ENCODE measurements around the gene PLA2G15.
A peak's percentile ranks its signal among the peaks of the same experiment; 100 is the strongest.

The PLA2G15 gene

GRCh38 chr16:68252383-68252782 is 7.2 kb downstream of the PLA2G15 start:
- no peak for DNase-seq (ENCODE audit: low read depth in 4 of 4, low spot score in 1 of 4)

DNA sequence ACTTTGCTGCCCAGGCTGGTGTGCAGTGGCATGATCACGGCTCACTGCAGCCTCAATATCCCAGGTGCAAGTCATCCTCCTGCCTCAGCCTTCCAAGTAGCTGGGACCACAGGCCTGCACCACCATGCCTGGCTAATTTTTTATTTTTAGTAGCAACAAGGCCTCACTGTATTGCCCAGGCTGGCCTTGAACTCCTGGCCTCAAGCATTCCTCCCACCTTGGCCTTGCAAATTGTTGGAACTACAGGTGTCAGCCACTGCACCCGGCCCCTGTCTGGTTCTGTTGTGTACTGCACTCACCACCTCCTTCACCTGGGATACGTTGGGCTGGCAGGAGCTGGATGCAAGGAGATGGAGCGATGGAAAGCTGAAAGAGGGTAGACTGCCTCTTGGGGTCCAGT is 8.5 kb downstream of the PLA2G15 start:
- no peak for DNase-seq (ENCODE audit: low read depth in 4 of 4, low spot score in 1 of 4)

GRCh38 chr16:68255712-68256111 is 10.5 kb downstream of the PLA2G15 start:
- DNase-seq (ENCODE audit: low read depth in 4 of 4, low spot score in 1 of 4) = no peak

DNA sequence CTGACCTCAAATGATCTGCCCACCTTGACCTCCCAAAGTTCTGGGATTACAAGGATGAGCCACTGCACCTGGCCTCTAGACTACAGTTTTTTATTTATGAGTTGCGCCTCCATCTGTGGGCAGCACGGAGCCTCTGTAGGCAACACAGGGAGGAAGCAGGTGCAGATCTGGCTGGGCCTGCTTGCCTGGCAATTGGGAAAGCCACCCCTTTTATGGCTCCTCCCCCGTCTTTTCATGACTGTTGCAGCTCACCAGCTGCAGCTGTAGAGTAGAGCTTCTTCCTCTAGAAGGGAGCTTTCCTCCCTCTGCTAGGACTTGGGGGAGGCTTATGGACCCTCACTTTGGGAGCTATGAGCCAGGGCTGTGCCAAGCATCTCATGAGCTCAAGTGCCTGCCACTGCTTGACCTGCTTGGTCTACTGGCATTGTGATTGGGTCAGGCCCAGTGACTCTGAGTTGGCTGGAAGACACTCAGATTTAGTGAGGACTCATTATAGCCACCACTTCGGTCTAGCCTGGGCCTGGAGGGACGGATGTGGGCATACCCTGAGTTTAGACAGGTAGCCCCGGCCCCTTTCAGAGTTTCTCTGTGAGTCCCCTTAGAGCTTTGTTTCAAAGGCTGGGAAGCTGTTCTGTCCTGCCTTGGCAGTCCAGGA is 12.2 kb downstream of the PLA2G15 start:
- DNase-seq (ENCODE audit: low read depth in 4 of 4, low spot score in 1 of 4) = no peak

DNA sequence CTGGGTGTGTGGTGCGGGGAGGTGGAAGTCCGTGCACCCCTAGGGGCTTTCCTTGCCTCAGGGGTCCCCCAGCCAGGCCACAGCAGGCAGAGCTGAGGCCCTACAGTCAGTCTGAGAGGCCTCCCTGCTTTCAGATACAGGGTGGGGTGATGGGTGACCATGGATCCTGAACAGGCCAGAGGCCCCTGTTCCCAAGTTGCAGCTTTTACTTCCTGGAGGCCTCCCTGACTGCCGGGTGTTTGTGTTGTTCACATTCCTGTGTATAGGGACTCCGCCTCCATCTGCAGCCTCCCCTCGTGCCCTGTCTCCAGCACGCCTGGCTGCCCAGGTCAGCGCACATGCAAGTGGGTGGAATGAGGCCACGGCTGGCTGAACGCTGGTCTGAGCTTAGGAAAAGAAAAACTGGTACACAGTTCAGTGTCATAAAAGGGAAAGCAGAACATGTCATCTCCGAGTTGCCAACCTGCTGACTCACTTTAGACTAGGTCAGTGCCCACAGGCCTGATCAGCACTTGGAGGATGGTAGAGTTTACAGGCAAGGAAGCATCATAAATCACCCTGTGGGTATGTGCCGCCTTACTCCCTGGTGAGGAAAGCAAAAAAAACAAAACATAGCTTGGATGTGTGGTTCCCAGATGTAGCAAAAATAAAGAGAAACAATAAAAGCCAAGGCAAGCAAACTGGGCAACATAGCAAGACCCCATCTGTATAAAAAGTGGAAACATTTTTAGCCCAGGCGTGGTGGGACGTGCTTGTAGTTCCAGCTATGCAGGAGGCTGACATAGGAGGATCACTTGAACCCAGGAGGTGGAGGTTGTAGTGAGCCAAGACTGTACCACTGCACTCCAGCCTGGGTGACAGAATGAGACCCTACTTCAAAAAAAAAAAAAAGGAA is 13.0 kb downstream of the PLA2G15 start:
- no peak for DNase-seq (ENCODE audit: low read depth in 4 of 4, low spot score in 1 of 4)

GRCh38 chr16:68259007-68259825 is 14.0 kb downstream of the PLA2G15 start:
- no peak for DNase-seq (ENCODE audit: low read depth in 4 of 4, low spot score in 1 of 4)

DNA sequence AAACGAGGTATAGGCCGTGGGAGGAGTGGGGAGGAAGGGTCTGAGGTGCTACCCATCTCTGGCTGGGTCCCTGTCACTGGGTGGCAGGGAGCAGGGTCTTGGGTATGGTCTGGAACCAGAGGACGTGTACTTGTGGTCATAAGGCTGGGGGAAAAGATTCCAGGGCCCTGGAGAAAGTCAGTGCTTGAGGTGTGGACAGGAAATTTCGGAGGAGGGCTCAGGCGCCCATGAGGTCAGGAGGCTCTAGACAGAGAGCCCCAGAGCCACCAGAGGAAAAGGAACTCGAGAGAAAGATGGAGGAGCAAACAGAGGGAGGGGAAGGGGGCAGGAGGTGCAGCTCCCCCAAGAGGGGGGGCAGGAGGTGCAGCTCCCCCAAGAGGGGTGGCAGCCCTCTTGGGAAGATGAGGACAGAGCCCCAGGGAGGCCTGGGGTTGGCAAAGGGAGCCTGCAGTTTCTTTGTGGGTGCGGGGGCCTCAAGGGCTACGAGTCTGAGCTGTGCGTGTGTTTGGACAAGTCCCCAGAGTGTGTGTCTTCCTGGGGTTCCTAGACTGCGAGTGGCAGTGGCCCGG is 18.5 kb downstream of the PLA2G15 start:
- no peak for DNase-seq (ENCODE audit: low read depth in 4 of 4, low spot score in 1 of 4)

- DNase-seq (ENCODE audit: low read depth in 4 of 4, low spot score in 1 of 4) = peak; percentile 69 to 84 (median 76)
These were observed 19.2 kb downstream of the PLA2G15 start, which contains the start of gene SLC7A6 for GRCh38 chr16:68264128-68265077. TSS of gene SLC7A6 (plus strand) at chr16:68264526. CDS start at chr16:68274727, 10,201 bp downstream.

- DNase-seq (ENCODE audit: low read depth in 4 of 4, low spot score in 1 of 4) = peak in 2 of 4 experiments; percentile 42 to 47
These were observed 20.1 kb downstream of the PLA2G15 start for GRCh38 chr16:68265078-68265920.

- no peak for DNase-seq (ENCODE audit: low read depth in 4 of 4, low spot score in 1 of 4)
These were observed 22.6 kb downstream of the PLA2G15 start for GRCh38 chr16:68267612-68268405.

GRCh38 chr16:68269793-68270192 is 24.6 kb downstream of the PLA2G15 start:
- DNase-seq (ENCODE audit: low read depth in 4 of 4, low spot score in 1 of 4) = no peak

DNA sequence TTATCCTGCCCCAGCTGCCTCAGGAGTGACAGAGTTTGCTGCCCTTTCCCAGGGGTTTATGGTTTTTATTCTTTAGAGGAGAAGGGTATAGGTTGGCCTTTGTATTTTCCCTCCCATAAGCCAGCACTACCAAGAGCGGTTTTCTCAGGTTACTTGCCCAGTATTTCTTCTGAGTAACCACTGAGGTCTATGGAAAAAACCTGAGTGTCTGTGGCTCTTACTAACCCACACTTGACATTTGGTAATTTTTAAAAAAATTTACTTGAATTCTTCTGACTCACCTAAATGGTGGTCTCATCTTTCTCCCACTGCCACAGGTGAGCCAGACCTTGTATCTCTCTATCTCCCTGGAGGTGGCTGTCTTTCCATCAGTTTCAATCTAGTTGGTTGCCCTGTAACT is 25.2 kb downstream of the PLA2G15 start:
- no peak for DNase-seq (ENCODE audit: low read depth in 4 of 4, low spot score in 1 of 4)

DNA sequence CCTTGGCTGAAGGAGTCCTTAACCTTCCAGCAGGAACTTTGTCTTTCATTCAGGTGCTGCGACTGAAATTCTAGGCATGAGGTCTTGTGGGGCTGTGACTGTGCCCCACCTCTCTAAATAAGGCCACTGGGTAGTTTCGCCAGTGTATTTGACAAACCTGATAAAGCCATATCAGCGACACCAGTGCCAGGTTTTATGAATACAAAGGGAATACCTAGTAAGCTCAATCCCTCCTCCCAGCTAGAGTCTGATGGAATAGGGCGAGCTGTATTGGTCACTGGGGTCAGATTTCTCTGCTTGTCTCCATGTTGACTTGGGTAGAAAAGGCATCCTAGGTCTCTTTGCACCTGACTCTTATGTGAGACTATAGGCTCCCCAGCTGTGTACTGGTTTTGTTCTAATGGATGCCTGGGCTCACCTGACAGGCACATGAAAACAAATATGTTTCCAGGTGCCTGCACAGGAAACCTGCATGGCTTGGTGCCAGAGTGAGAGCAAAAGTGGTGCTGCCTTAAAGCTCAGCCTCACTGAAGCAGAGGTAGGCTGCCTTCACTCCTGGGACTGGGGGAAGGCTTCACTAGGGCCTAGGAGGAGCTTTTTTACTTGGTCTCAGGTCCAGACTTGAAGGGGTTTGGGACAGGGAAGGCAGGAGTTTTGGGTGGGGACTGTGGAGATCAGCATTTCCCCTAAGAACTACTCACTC is 27.5 kb downstream of the PLA2G15 start:
- DNase-seq (ENCODE audit: low read depth in 4 of 4, low spot score in 1 of 4) = no peak

- no peak for DNase-seq (ENCODE audit: low read depth in 4 of 4, low spot score in 1 of 4)
These were observed 28.3 kb downstream of the PLA2G15 start for GRCh38 chr16:68273459-68273858.

DNA sequence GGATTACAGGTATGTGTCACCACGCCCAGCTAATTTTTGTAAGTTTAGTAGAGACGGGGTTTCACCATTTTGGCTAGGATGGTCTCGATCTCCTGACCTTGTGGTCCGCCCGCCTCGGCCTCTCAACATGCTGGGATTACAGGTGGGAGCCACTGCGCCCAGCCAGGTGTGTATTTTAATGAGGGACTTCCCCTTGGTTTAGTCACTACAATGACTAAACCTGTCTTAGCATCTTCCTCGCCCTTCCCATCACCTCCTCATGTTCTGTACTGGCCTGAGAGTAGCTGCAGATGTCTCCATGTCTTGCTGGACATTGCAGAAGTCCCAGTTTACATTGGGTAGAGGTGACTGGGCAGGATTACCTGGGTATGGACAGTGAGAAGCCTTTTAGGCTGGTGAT is 28.7 kb downstream of the PLA2G15 start:
- no peak for DNase-seq (ENCODE audit: low read depth in 4 of 4, low spot score in 1 of 4)

GRCh38 chr16:68274441-68274840 is 29.3 kb downstream of the PLA2G15 start:
- DNase-seq (ENCODE audit: low read depth in 4 of 4, low spot score in 1 of 4) = no peak

DNA sequence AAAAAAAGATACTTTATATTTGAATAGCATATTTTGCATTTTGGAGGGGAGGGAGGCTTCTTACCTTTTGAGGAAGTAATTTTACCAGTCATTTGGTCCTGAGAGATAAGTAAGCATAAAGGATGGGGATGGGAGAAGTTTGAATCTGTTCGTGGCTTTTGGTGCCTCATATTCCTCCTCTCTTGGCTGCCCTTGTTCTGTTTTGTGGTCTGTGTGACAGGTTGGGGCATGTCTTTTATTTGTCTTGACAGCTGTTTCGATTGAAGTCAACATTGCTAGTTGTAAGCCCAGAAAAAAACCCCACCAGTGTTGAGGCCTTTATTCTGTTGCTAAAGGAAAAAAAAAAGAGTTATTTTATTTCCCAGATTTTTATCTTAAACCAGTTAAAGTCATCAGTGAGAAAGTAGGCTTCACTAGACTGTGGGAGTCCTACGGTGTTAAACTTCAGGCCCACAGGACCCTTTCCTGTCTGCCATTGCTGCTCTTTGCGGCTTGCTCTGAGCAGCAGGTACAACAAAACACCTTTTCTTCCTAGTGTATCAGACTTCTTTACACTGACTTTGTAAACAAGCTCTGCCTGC is 30.5 kb downstream of the PLA2G15 start:
- DNase-seq (ENCODE audit: low read depth in 4 of 4, low spot score in 1 of 4) = no peak

All from stimulated activated CD4-positive, alpha-beta T cell treated with anti-CD3 and anti-CD28 coated beads, Interleukin-1b, Interleukin-23, amount 100 ng/mL, for 24 hours (primary cell).